IMR-90 (cell line): ENCODE measurements around the gene PRR29. TPM values are rescaled to one million over a fixed set of nuclear protein-coding genes. Genes with fewer than 3 reads are reported as not detected.

Source experiments
- ATAC-seq: fragments of 200-7000 bp; cut with Tn5 transposase; 2 replicates; pipeline ENCODE4 v1.9.1; 2020; ENCODE audit warnings: low read depth, mild to moderate bottlenecking, moderate library complexity
- BruUV-seq: library from RNA; stranded (reverse); fragments of 400-500 nt; replicated peaks from 2 replicates; lab custom pipeline; 2021; lab: Mats Ljungman, UMichigan
- CTCF ChIA-PET: fragments of 300-600 bp; formaldehyde crosslinking; extraction: SDS; loops from one replicate; lab custom pipeline; 2021; ENCODE audit warnings: antibody characterized with exemption; lab: Yijun Ruan, JAX
- POLR2A ChIA-PET: fragments of 300-600 bp; sonication (Branson Sonifier 250); formaldehyde crosslinking; loops from one replicate; lab custom pipeline; 2022; ENCODE audit warnings: antibody characterized with exemption; ENCODE audit not compliant: unreplicated experiment; lab: Charles Lee
- DNase-seq: peaks from one replicate; pipeline ENCODE4 v3.0.0; 2013
- H2AFZ ChIP-seq: replicated peaks from 2 replicates; pipeline ENCODE3; 2013; ENCODE audit warnings: low read length, mild to moderate bottlenecking; ENCODE audit not compliant: poor library complexity
- H2AK5ac ChIP-seq: 2 replicates; pipeline ENCODE4 v1.6.1; 2013; ENCODE audit warnings: low read depth, low read length, inconsistent platforms
- H2AK9ac ChIP-seq: replicated peaks from 2 replicates; pipeline ENCODE3; 2013; ENCODE audit warnings: mild to moderate bottlenecking, low read depth, low read length, moderate library complexity; ENCODE audit not compliant: poor library complexity
- H2BK120ac ChIP-seq: 2 replicates; pipeline ENCODE4 v1.6.1; 2013; ENCODE audit warnings: low read depth, low read length, inconsistent platforms
- H2BK15ac ChIP-seq: 3 replicates; pipeline ENCODE4 v1.6.1; 2013; ENCODE audit warnings: low read depth, low read length, inconsistent platforms
- H2BK20ac ChIP-seq: 2 replicates; pipeline ENCODE4 v1.6.1; 2013; ENCODE audit warnings: low read depth, mild to moderate bottlenecking, inconsistent platforms, low read length, moderate library complexity
- H2BK5ac ChIP-seq: 2 replicates; pipeline ENCODE4 v1.6.1; 2013; ENCODE audit warnings: mild to moderate bottlenecking, low read depth, low read length, inconsistent platforms; ENCODE audit not compliant: poor library complexity, severe bottlenecking
- H3K14ac ChIP-seq: replicated peaks from 2 replicates; pipeline ENCODE4 v1.6.1; 2013; ENCODE audit warnings: low read depth, low read length, inconsistent platforms
- H3K18ac ChIP-seq: 2 replicates; pipeline ENCODE4 v1.6.1; 2013; ENCODE audit warnings: low read depth, low read length, control low read depth
- H3K23ac ChIP-seq: 2 replicates; pipeline ENCODE4 v1.6.1; 2013; ENCODE audit warnings: low read depth, low read length, inconsistent platforms
- H3K27ac ChIP-seq: 2 replicates; pipeline ENCODE4 v1.5.1; 2013; ENCODE audit warnings: mild to moderate bottlenecking, control low read depth, low read length; ENCODE audit not compliant: insufficient read depth
- H3K27me3 ChIP-seq: 2 replicates; pipeline ENCODE4 v1.6.1; 2013; ENCODE audit warnings: low read length; ENCODE audit not compliant: control insufficient read depth, insufficient read depth
- H3K36me3 ChIP-seq: 2 replicates; pipeline ENCODE4 v1.6.1; 2013; ENCODE audit warnings: low read length, mixed read lengths; ENCODE audit not compliant: control insufficient read depth, insufficient read depth
- H3K4ac ChIP-seq: 2 replicates; pipeline ENCODE4 v1.6.1; 2013; ENCODE audit warnings: low read depth, low read length, inconsistent platforms
- H3K4me1 ChIP-seq: 2 replicates; pipeline ENCODE4 v1.6.1; 2013; ENCODE audit warnings: low read length, mixed read lengths; ENCODE audit not compliant: control insufficient read depth, insufficient read depth
- H3K4me2 ChIP-seq: 2 replicates; pipeline ENCODE4 v1.6.1; 2013; ENCODE audit warnings: low read depth, mild to moderate bottlenecking, control low read depth, low read length, moderate library complexity
- H3K4me3 ChIP-seq: 2 replicates; pipeline ENCODE4 v1.5.1; 2013; ENCODE audit warnings: low read depth, mild to moderate bottlenecking, control low read depth, low read length, moderate library complexity; ENCODE audit not compliant: insufficient read depth
- H3K56ac ChIP-seq: 2 replicates; pipeline ENCODE4 v1.6.1; 2013; ENCODE audit warnings: low read length, inconsistent platforms; ENCODE audit not compliant: insufficient read depth; ENCODE audit errors: extremely low read depth
- H3K79me1 ChIP-seq, 2 experiments: 2 replicates each; pipeline ENCODE4 v1.6.1; 2013; ENCODE audit warnings: low read length in 2 of 2, inconsistent platforms in 1 of 2, low read depth in 1 of 2
- H3K9ac ChIP-seq: 2 replicates; pipeline ENCODE4 v1.6.1; 2013; ENCODE audit warnings: low read depth, low read length, control low read depth
- H3K9me1 ChIP-seq: 2 replicates; pipeline ENCODE4 v1.6.1; 2013; ENCODE audit warnings: low read length, inconsistent platforms; ENCODE audit not compliant: insufficient read depth
- H3K9me3 ChIP-seq: 2 replicates; pipeline ENCODE4 v1.6.1; 2013; ENCODE audit warnings: low read length; ENCODE audit not compliant: control insufficient read depth, insufficient read depth
- H4K20me1 ChIP-seq: 2 replicates; pipeline ENCODE4 v1.6.1; 2013; ENCODE audit warnings: low read length, inconsistent platforms; ENCODE audit not compliant: insufficient read depth
- H4K5ac ChIP-seq: 2 replicates; pipeline ENCODE4 v1.6.1; 2013; ENCODE audit warnings: mild to moderate bottlenecking, low read depth, low read length, control low read depth
- H4K8ac ChIP-seq, 2 experiments: 2 replicates each; pipeline ENCODE4 v1.6.1; 2013; ENCODE audit warnings: low read depth in 2 of 2, low read length in 2 of 2, control low read depth in 1 of 2, inconsistent platforms in 1 of 2
- H4K91ac ChIP-seq: 2 replicates; pipeline ENCODE4 v1.6.1; 2013; ENCODE audit warnings: low read depth, low read length, inconsistent platforms; ENCODE audit not compliant: insufficient read depth
- BHLHE40 ChIP-seq: fragments of 150-350 bp; IDR thresholded peaks from 2 replicates; pipeline ENCODE4 v1.6.1; 2016; ENCODE audit warnings: mild to moderate bottlenecking, low read depth, low read length
- CHD1 ChIP-seq: IDR thresholded peaks from 2 replicates; pipeline ENCODE4 v1.6.1; 2012; ENCODE audit warnings: low read depth, low read length, improper control_type of control experiment
- MXI1 ChIP-seq: IDR thresholded peaks from 2 replicates; pipeline ENCODE4 v1.6.1; 2012; ENCODE audit warnings: low read depth, mild to moderate bottlenecking, low read length, moderate library complexity, borderline replicate concordance
- NFE2L2 ChIP-seq: fragments of 150-350 bp; IDR thresholded peaks from 2 replicates; pipeline ENCODE4 v1.6.1; 2016; ENCODE audit warnings: low read depth, mild to moderate bottlenecking, low read length
- POLR2A ChIP-seq: IDR thresholded peaks from 2 replicates; pipeline ENCODE4 v1.6.1; 2012; ENCODE audit warnings: mild to moderate bottlenecking, low read depth, low read length
- RAD21 ChIP-seq: IDR thresholded peaks from 2 replicates; pipeline ENCODE4 v1.6.1; 2012; ENCODE audit warnings: low read length, improper control_type of control experiment
- RCOR1 ChIP-seq: IDR thresholded peaks from 2 replicates; pipeline ENCODE4 v1.6.1; 2012; ENCODE audit warnings: mild to moderate bottlenecking, low read length, improper control_type of control experiment; ENCODE audit not compliant: insufficient replicate concordance
- USF2 ChIP-seq: fragments of 150-350 bp; IDR thresholded peaks from 2 replicates; pipeline ENCODE4 v1.6.1; 2017; ENCODE audit warnings: mild to moderate bottlenecking, antibody characterized with exemption, low read length, low read depth
- WGBS, 2 experiments: methylation state at CpG; one replicate each; pipeline versions ENCODE4 v1.1.5 to v1.1.7; 2013; ENCODE audit warnings: missing lambda C conversion rate in 2 of 2; ENCODE audit not compliant: insufficient read length in 1 of 2; ENCODE audit errors: extremely low coverage in 2 of 2; 5-methylcytosine and 5-hydroxymethylcytosine counted together
- dilution Hi-C: fragments of 300-500 bp; cut with HindIII; formaldehyde crosslinking; loops from one replicate; pipeline ENCODE4 v1.14.3; 2018; ENCODE audit warnings: low sequenced_read_pairs; ENCODE audit not compliant: unreplicated experiment
- in situ Hi-C: fragments of 300-500 bp; cut with MboI; formaldehyde crosslinking; loops from 3 replicates; pipeline ENCODE4 v1.14.3; 2019; ENCODE audit warnings: low sequenced_read_pairs, inconsistent platforms, mixed read lengths
- intact Hi-C: fragments of 100-400 bp; cut with micrococcal nuclease; formaldehyde crosslinking; loops from 2 replicates; pipeline ENCODE4 v1.10.0; 2022
- polyA plus RNA-seq, 3 experiments: library from polyadenylated mRNA; depleted of rRNA; stranded (reverse); fragments of >200 nt; gene quantifications; 2 replicates each; pipeline ENCODE4 v1.2.3, GENCODE V29; 2012; ENCODE audit warnings: low replicate concordance in 1 of 3
- total RNA-seq: library from RNA; depleted of rRNA; stranded (reverse); fragments of >200 nt; gene quantifications from 2 replicates; pipeline ENCODE4 v1.2.3, GENCODE V29; 2012
- TF ChIP-seq, protein P1 (sequence below): fragments of 150-350 bp; IDR thresholded peaks from 2 replicates; pipeline ENCODE4 v1.6.1; 2016; ENCODE audit warnings: low read depth, mild to moderate bottlenecking, low read length, moderate library complexity, borderline replicate concordance

The PRR29 gene
- total and polyA plus RNA-seq, 2 of the 4 experiments (the other 2 are of a cell fraction), result under 0.01 to 0.17 TPM

DNA sequence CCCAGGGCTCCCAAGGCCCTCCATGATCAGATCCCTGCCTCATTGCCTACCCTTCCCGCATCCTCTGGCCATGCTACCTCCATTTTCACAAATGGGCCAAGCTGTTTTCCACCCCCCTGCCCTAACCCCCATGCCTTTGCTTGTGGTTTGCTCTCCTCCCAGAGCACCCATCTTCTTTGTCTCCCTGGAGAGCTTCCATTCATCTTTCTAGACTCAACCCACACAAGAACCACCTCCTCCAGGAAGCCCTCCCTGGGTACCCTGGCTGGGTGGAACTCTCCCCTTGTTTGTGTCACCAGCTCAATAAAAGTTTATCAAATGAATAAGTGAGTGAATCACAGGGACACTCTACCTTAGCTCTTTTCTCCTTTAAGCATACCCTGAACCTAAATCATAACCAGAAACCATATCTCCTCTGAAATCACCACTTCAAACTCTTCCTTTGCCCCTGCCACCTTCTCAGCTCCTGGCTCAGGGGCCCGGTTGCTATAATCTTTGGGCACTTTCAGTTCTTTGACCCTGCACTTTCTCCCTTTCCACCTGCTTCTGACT, 22.5 kb upstream of the PRR29 start:
- Histone ChIP-seq H2BK20ac (peak overlapping the region; percentile 45; the same call in 1 of the 2 replicates), H3K14ac (no peak overlapping the region), H2AK5ac (no peak overlapping the region; the same call in 1 of the 2 replicates), H3K9me3 (no peaks in the 10 kb centered on the region), H3K23ac (no peak overlapping the region), H4K5ac (no peak overlapping the region), H2AFZ (no peak overlapping the region), H2BK15ac (no peak overlapping the region), H3K27ac (no peak overlapping the region), H3K4me1 (peaks cover 10% of the 10 kb centered on the region), H3K18ac (no peak overlapping the region), H3K27me3 (peaks cover 4% of the 10 kb centered on the region; the same call in 1 of the 2 replicates), H3K4me2 (no peak overlapping the region), H4K20me1 (peaks cover 3% of the 10 kb centered on the region; the same call in 1 of the 2 replicates), H3K36me3 (no peaks in the 10 kb centered on the region), H3K9ac (no peak overlapping the region), H4K8ac (no peak overlapping the region), H3K56ac (no peak overlapping the region), H3K9me1 (peaks cover 11% of the 10 kb centered on the region), H3K4me3 (no peak overlapping the region), H4K91ac (no peak overlapping the region), H2BK120ac (no peak overlapping the region; the same call in 1 of the 2 replicates), H2AK9ac (no peak overlapping the region), H2BK5ac (no peak overlapping the region), H3K4ac (no peak overlapping the region), H3K79me1 (no peaks in the 10 kb centered on the region)
- POLR2A ChIA-PET, result no interaction called here
- CTCF ChIA-PET, result interaction anchor here (0.6 to 0.8 kb wide), 2 partner anchors 15 to 919 kb away, joined by 3 to 7 read pairs; no protein-coding TSS in a partner anchor
- intact Hi-C loops, result no loop called here
- in situ Hi-C loops, result no loop called here
- WGBS, 2 experiments, result 100% methylated on average over 1 of the region's 2 CpGs; no CpG with 5 or more reads in 1 of the 2 experiments
- no TSS peak for BruUV-seq
- no peak for DNase-seq
- TF ChIP-seq CHD1 (no peak), RAD21 (no peak), NFE2L2 (no peak), RCOR1 (no peak), POLR2A (no peak), MXI1 (no peak), USF2 (no peak), BHLHE40 (no peak)
- TF ChIP-seq, protein P1, sequence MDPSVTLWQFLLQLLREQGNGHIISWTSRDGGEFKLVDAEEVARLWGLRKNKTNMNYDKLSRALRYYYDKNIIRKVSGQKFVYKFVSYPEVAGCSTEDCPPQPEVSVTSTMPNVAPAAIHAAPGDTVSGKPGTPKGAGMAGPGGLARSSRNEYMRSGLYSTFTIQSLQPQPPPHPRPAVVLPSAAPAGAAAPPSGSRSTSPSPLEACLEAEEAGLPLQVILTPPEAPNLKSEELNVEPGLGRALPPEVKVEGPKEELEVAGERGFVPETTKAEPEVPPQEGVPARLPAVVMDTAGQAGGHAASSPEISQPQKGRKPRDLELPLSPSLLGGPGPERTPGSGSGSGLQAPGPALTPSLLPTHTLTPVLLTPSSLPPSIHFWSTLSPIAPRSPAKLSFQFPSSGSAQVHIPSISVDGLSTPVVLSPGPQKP, result no peak
- dilution Hi-C loops, result no loop called here
- no peak for ATAC-seq
